Kidney epithelial cell (primary cell): Measurements from ENCODE around the gene AXIN2. TPM values are rescaled to one million over a fixed set of nuclear protein-coding genes. Genes with fewer than 3 reads are reported as not detected.
"Not testable (repeated sequence)": the region's sequence is repeated elsewhere in the genome, so short reads cannot be mapped to it uniquely, and the experiment has no call there.

ENCODE experiments used
- DNase-seq: peaks from one replicate; pipeline ENCODE4 v3.0.0-alpha.2; 2010; ENCODE audit warnings: low read depth
- H3K27me3 ChIP-seq: 2 replicates; pipeline ENCODE4 v1.6.0; 2011; ENCODE audit warnings: low read length; ENCODE audit not compliant: control insufficient read depth, insufficient read depth
- H3K36me3 ChIP-seq: 2 replicates; pipeline ENCODE4 v1.5.1; 2011; ENCODE audit warnings: low read length; ENCODE audit not compliant: control insufficient read depth, insufficient read depth
- H3K4me3 ChIP-seq: 2 replicates; pipeline ENCODE4 v1.5.1; 2011; ENCODE audit warnings: low read depth, mild to moderate bottlenecking, control low read depth, low read length
- CTCF ChIP-seq: IDR thresholded peaks from 2 replicates; pipeline ENCODE4 v1.5.1; 2011; ENCODE audit warnings: mild to moderate bottlenecking, moderate library complexity, low read length, control low read depth, inconsistent platforms; ENCODE audit not compliant: insufficient read depth, poor library complexity, severe bottlenecking
- total RNA-seq: library from RNA; depleted of rRNA; stranded (reverse); fragments of >200 nt; gene quantifications from 2 replicates; pipeline ENCODE4 v1.2.3, GENCODE V29; 2015

Gene AXIN2
- total RNA-seq, 1 donor from 2014 or later, result 2.4 TPM

- TF ChIP-seq CTCF, result no peak
- H3K4me3 ChIP-seq, result no peak overlapping the region
- H3K36me3 ChIP-seq, result no peaks in the 10 kb centered on the region
- peaks cover 9% of the 10 kb centered on the region for H3K27me3 ChIP-seq
- no peak for DNase-seq
Observed at GRCh38 chr17:65514541-65514940, 46.9 kb downstream of the AXIN2 start.

GRCh38 chr17:65514082-65514481, 47.4 kb downstream of the AXIN2 start:
- no peak for DNase-seq
- peaks cover 9% of the 10 kb centered on the region for H3K27me3 ChIP-seq
- H3K36me3 ChIP-seq, result no peaks in the 10 kb centered on the region
- TF ChIP-seq CTCF, result no peak
- H3K4me3 ChIP-seq, result no peak overlapping the region

GRCh38 chr17:65511316-65511715, 50.1 kb downstream of the AXIN2 start:
- DNase-seq, result no peak
- Histone ChIP-seq H3K4me3 (no peak overlapping the region), H3K36me3 (no peaks in the 10 kb centered on the region), H3K27me3 (peaks cover 2% of the 10 kb centered on the region)
- TF ChIP-seq CTCF, result no peak

- DNase-seq, result no peak
- Histone ChIP-seq H3K27me3 (no peaks in the 10 kb centered on the region), H3K4me3 (no peak overlapping the region), H3K36me3 (no peaks in the 10 kb centered on the region)
- no peak for TF ChIP-seq CTCF
Observed at GRCh38 chr17:65509032-65509431, 52.4 kb downstream of the AXIN2 start.

- H3K36me3 ChIP-seq, DNase-seq, H3K27me3 ChIP-seq, H3K4me3 ChIP-seq: not testable (repeated sequence)
Observed at GRCh38 chr17:65504673-65505072, 56.8 kb downstream of the AXIN2 start.

GRCh38 chr17:65504141-65504540, 57.3 kb downstream of the AXIN2 start:
- H3K4me3 ChIP-seq, result no peak overlapping the region
- no peak for DNase-seq
- H3K27me3 ChIP-seq, result no peaks in the 10 kb centered on the region
- no peak for TF ChIP-seq CTCF
- no peaks in the 10 kb centered on the region for H3K36me3 ChIP-seq
